CD4-positive, alpha-beta T cell treated with Interleukin-2 at 100 ng/mL for 4 hours (primary cell): ENCODE data around the gene SEMA6B.

Source experiments
- DNase-seq: peaks from one replicate; pipeline ENCODE4 v3.0.0-alpha.2; 2020; ENCODE audit warnings: low spot score

Gene SEMA6B

GRCh38 chr19:4493104-4493928, 66.2 kb downstream of the SEMA6B start:
- DNase-seq = no peak
